Endodermal cell (in vitro differentiated cells): ENCODE data around the gene LCA5L. TPM values are rescaled to one million over a fixed set of nuclear protein-coding genes. Genes with fewer than 3 reads are reported as not detected.
A peak's percentile ranks its signal among the peaks of the same experiment; 100 is the strongest.

ENCODE experiments used
- DNase-seq: peaks from one replicate; pipeline ENCODE4 v3.0.0-alpha.2; 2017
- H3K27ac ChIP-seq: 2 replicates; pipeline ENCODE4 v1.5.1; 2013; ENCODE audit warnings: mild to moderate bottlenecking, low read depth, low read length, moderate library complexity
- H3K27me3 ChIP-seq: 2 replicates; pipeline ENCODE4 v1.6.1; 2013; ENCODE audit warnings: mild to moderate bottlenecking, low read length, moderate library complexity; ENCODE audit not compliant: insufficient read depth, control insufficient read depth, poor library complexity, severe bottlenecking
- H3K36me3 ChIP-seq: 2 replicates; pipeline ENCODE4 v1.7.0; 2013; ENCODE audit warnings: mild to moderate bottlenecking, low read length, moderate library complexity; ENCODE audit not compliant: control insufficient read depth, insufficient read depth
- H3K4me1 ChIP-seq: one replicate; pipeline ENCODE4 v1.7.0; 2013; ENCODE audit warnings: low read length; ENCODE audit not compliant: control insufficient read depth, insufficient read depth
- H3K4me3 ChIP-seq: 2 replicates; pipeline ENCODE4 v1.5.1; 2013; ENCODE audit warnings: mild to moderate bottlenecking, low read length, moderate library complexity
- H3K9ac ChIP-seq: 2 replicates; pipeline ENCODE4 v1.6.1; 2013; ENCODE audit warnings: mild to moderate bottlenecking, low read length, moderate library complexity; ENCODE audit not compliant: poor library complexity, severe bottlenecking; ENCODE audit errors: extremely low read depth
- H3K9me3 ChIP-seq: 2 replicates; pipeline ENCODE4 v1.6.1; 2013; ENCODE audit warnings: mild to moderate bottlenecking, low read length, moderate library complexity; ENCODE audit not compliant: control insufficient read depth
- H3K27ac Mint-ChIP-seq: 2 replicates; pipeline ENCODE4 v1.8.0; 2020; ENCODE audit warnings: mixed read lengths
- H3K27me3 Mint-ChIP-seq: 2 replicates; pipeline ENCODE4 v1.8.0; 2021; ENCODE audit warnings: mild to moderate bottlenecking, mixed read lengths; ENCODE audit not compliant: insufficient read depth
- H3K36me3 Mint-ChIP-seq: 2 replicates; pipeline ENCODE4 v1.8.0; 2020; ENCODE audit warnings: low read depth, mixed read lengths
- H3K4me1 Mint-ChIP-seq: 2 replicates; pipeline ENCODE4 v1.8.0; 2020; ENCODE audit warnings: mixed read lengths
- H3K4me3 Mint-ChIP-seq: 2 replicates; pipeline ENCODE4 v1.8.0; 2020; ENCODE audit warnings: mild to moderate bottlenecking, moderate library complexity, mixed read lengths
- H3K9me3 Mint-ChIP-seq: 2 replicates; pipeline ENCODE4 v1.8.0; 2020; ENCODE audit warnings: mild to moderate bottlenecking, mixed read lengths
- WGBS, 2 experiments: methylation state at CpG; one replicate each; pipeline versions ENCODE4 v1.1.5 to v1.1.7; 2013; ENCODE audit warnings: missing lambda C conversion rate in 2 of 2, mixed read lengths in 1 of 2; ENCODE audit not compliant: insufficient coverage in 1 of 2, insufficient read length in 1 of 2; 5-methylcytosine and 5-hydroxymethylcytosine counted together
- long read RNA-seq, 4 experiments: library from polyadenylated mRNA in 2 of 4; library from RNA in 1 of 4; library from capped mRNA in 1 of 4; stranded (forward) in 3 of 4; unstranded in 1 of 4; transcript quantifications; one replicate each; pipeline ENCODE4 v2.0.0, GENCODE V29; 2020 to 2021; ENCODE audit warnings: inconsistent platforms in 1 of 4
- polyA plus RNA-seq, 2 experiments: library from polyadenylated mRNA; stranded (reverse); fragments of 50-300 nt; gene quantifications; one replicate each; pipeline ENCODE4 v1.2.3, GENCODE V29; 2013
- total RNA-seq, 2 donors: library from RNA; stranded (reverse); fragmentation: NEBNext Ultra II Directional in 1 of 2; extraction: Animal tissue kit (Norgen Biotek cat#: 25700) in 1 of 2; gene quantifications; 2 replicates in 1 of 2; 3 replicates in 1 of 2; pipeline ENCODE4 v1.2.1, GENCODE V29; 2021
- TF ChIP-seq, protein P1 (sequence below): fragments of 200-600 bp; sonication (generic); conservative IDR thresholded peaks from 2 replicates; pipeline ENCODE4 v1.5.0; 2021; ENCODE audit warnings: antibody characterized with exemption, mild to moderate bottlenecking

The LCA5L gene
- 1 to 10 TPM; 2.4 to 3.6 TPM for total RNA-seq
- polyA plus RNA-seq (2013, experiment 1 of 2), result 1.5 TPM
- 1.7 TPM for polyA plus RNA-seq (2013, experiment 2 of 2)
- long read RNA-seq, experiment 1, partial matches to known transcripts, result 1 of 1 reads
- long read RNA-seq, experiment 1, other reads (novel, unspliced or antisense), result 0 of 1 reads
- long read RNA-seq, experiment 2, partial matches to known transcripts, result 1 of 11 reads
- long read RNA-seq, experiment 2, other reads (novel, unspliced or antisense), result 9 of 11 reads
- long read RNA-seq, experiment 3, partial matches to known transcripts, result 1 of 13 reads
- long read RNA-seq, experiment 3, other reads (novel, unspliced or antisense), result 10 of 13 reads
- long read RNA-seq, experiment 4, partial matches to known transcripts, result 1 of 6 reads
- long read RNA-seq, experiment 4, other reads (novel, unspliced or antisense), result 4 of 6 reads

DNA sequence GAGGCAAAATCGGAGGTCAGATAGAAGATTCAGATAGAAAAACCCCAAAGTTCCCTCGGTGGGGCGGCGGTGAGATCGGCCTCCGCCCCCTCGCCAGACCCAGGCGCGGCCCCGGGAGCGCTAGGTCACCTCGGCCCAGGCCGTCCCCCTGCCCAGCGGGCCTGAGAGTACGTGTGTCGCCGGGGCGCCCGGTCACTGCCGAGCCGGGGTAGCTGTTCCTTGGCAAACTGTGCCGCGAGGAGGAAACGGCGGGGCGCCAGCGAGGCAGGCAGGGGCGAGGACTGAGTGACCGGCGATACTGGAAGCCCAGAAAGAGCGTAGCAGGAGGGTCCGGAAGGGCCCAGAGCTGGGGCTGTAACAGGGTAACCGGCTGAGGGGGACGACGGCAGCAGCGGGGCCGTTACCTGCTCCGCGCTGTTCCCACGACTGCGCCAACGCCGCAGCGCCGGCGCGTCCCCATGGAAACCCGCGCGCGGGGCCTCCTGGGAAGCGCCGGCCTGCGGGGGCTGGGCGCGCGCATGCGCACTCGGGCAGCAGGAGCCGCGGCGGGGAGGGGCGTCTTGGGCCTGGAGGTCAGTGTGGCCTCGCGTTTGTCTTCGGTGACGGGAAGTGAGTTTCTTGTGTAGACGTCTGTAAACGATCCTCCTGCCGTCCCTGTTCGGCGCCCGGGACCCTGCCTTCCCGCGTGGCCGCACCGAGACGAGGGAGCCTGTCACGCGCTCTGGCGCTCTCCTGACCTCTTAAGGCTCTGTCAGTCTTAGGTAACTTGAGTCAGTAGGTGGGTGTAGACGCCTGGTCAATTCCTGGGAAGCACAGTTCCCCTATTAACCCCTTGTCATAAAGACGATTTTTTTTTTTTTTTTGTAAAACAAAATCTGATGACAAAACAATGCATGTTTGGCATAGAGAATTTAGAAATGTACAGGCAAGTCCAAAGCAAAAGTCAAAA lies at the start of gene LCA5L:
TSS of gene LCA5L (minus strand) at position 458 of the 949 bp plus-strand sequence. CDS start 17,285 bp downstream, outside the sequence.
- Mint-ChIP-seq H3K36me3 (peaks cover 8% of the 10 kb centered on the region), H3K9me3 (no peaks in the 10 kb centered on the region), H3K4me1 (peaks cover 41% of the 10 kb centered on the region), H3K4me3 (peak within 1 kb of the TSS; percentile 78), H3K27me3 (peaks cover 2% of the 10 kb centered on the region), H3K27ac (peak within 1 kb of the TSS; percentile 94)
- Histone ChIP-seq H3K27me3 (no peaks in the 10 kb centered on the region), H3K27ac (peak within 1 kb of the TSS; percentile 77), H3K36me3 (no peaks in the 10 kb centered on the region), H3K4me3 (peak within 1 kb of the TSS; percentile 94), H3K9ac (peak within 1 kb of the TSS; percentile 93), H3K4me1 (peaks cover 4% of the 10 kb centered on the region), H3K9me3 (peaks cover 11% of the 10 kb centered on the region)
- 0 to 1% methylated on average over 21 to 83 of the region's 83 CpGs for WGBS, 2 experiments
- peak; percentile 97 for DNase-seq
- TF ChIP-seq, protein P1, sequence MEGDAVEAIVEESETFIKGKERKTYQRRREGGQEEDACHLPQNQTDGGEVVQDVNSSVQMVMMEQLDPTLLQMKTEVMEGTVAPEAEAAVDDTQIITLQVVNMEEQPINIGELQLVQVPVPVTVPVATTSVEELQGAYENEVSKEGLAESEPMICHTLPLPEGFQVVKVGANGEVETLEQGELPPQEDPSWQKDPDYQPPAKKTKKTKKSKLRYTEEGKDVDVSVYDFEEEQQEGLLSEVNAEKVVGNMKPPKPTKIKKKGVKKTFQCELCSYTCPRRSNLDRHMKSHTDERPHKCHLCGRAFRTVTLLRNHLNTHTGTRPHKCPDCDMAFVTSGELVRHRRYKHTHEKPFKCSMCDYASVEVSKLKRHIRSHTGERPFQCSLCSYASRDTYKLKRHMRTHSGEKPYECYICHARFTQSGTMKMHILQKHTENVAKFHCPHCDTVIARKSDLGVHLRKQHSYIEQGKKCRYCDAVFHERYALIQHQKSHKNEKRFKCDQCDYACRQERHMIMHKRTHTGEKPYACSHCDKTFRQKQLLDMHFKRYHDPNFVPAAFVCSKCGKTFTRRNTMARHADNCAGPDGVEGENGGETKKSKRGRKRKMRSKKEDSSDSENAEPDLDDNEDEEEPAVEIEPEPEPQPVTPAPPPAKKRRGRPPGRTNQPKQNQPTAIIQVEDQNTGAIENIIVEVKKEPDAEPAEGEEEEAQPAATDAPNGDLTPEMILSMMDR, result no peak

DNA sequence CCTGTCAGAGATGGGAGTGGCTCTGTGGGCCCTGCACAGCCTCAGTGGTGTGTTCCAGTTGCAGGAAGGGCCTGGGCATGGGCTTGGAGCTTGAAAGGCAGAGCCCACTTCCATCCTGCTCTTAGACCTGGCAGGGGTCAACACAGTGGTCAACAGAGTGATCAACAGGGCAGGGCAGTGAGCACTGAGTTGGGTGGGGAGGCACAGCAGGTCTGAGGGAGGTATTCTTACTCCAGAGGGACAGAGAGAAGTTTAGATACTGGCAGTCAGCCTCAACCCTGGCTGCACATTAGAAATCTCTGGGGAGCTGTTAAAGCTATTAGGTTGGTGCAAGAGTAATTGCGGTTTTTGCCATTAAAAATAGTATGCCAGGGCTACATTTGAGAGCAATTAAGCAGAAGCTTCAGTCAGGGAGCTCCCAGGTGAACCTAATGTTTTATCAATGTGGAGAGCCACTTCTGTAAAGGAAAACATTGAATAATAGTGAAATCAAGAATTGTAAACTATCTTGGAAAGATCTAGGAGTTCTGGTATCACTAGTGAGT lies 43.9 kb upstream of the LCA5L start:
- no peaks in the 10 kb centered on the region for H3K27me3 Mint-ChIP-seq
- Histone ChIP-seq H3K36me3 (no peaks in the 10 kb centered on the region), H3K9me3 (peaks cover 2% of the 10 kb centered on the region), H3K27me3 (no peaks in the 10 kb centered on the region), H3K9ac (no peak overlapping the region), H3K4me3 (no peak overlapping the region), H3K27ac (no peak overlapping the region), H3K4me1 (no peaks in the 10 kb centered on the region)
- H3K9me3 Mint-ChIP-seq, result peaks cover 10% of the 10 kb centered on the region
- 85 to 92% methylated on average over 1 of the region's 1 CpG for WGBS, 2 experiments
- DNase-seq, result no peak
- H3K27ac Mint-ChIP-seq, result no peak overlapping the region
- H3K4me1 Mint-ChIP-seq, result no peaks in the 10 kb centered on the region
- H3K4me3 Mint-ChIP-seq, result no peak overlapping the region
- TF ChIP-seq, protein P1, result no peak
- H3K36me3 Mint-ChIP-seq, result peaks cover 1% of the 10 kb centered on the region

DNA sequence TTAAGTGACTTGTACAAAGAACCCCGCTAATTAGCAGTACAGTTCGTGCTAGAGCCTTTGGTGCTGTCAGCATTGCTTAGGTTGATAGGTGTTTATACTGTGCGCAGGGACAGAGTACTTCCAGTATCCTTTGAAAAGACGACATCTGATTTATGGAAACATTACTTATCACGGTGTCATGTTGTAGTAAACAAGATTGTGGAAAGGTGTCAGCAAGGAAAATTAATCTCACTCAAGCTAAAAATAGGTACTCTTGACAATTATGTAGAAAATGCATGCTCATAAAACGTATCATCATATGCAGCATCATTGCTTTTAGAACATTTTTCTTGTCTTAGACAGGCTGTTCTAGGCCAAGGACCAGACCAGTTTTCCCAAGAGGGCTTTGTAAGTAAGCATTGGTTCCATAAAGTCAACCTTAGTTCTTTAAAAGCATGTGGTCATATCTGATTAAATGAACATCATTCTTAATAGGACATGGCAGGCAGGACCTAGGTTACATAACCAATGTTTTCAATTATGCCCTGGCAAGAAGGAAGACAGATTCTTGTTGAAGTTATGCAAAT lies 39.2 kb upstream of the LCA5L start:
- H3K9ac ChIP-seq, result no peak overlapping the region
- no peak overlapping the region for H3K27ac ChIP-seq
- Mint-ChIP-seq H3K27ac (no peak overlapping the region), H3K9me3 (no peaks in the 10 kb centered on the region), H3K27me3 (no peaks in the 10 kb centered on the region), H3K4me3 (no peak overlapping the region), H3K4me1 (no peaks in the 10 kb centered on the region), H3K36me3 (no peaks in the 10 kb centered on the region)
- H3K27me3 ChIP-seq, result no peaks in the 10 kb centered on the region
- TF ChIP-seq, protein P1, result no peak
- H3K4me1 ChIP-seq, result no peaks in the 10 kb centered on the region
- no peaks in the 10 kb centered on the region for H3K9me3 ChIP-seq
- no peak overlapping the region for H3K4me3 ChIP-seq
- WGBS, 2 experiments, result 92 to 96% methylated on average over 6 of the region's 6 CpGs
- no peaks in the 10 kb centered on the region for H3K36me3 ChIP-seq
- no peak for DNase-seq
